ENCODE measurements around the gene RPS24. TPM values are rescaled to one million over a fixed set of nuclear protein-coding genes. Genes with fewer than 3 reads are reported as not detected.
"Not testable (repeated sequence)": the region's sequence is repeated elsewhere in the genome, so short reads cannot be mapped to it uniquely, and the experiment has no call there.

RPS24 gene
- total RNA-seq, 2 donors from 2014 or later = 929 to 1,505 TPM

DNA sequence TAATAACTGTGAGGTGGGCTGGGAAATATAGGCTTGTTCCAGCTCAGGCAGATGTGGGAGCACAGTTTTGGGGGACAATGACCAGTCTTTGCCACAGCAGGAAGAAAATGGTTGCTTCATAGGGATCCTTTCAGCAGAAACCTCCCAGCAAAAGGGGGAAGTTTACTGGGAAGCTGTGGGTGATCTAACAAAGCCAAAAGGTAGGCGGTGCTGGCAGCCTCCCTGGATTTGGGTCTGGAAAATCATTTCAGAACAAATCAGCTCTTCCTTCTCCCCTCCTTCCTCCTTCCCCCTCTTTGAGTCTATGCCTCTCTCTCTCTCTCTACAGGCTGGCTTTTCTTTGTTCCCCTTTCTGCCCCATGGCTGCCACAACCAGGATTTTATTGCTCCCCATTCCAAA is 16.2 kb downstream of the RPS24 start:
- DNase-seq (ENCODE audit: low spot score) = no peak
- no peak overlapping the region for H3K27ac Mint-ChIP-seq
- H3K4me1 Mint-ChIP-seq (ENCODE audit: low read depth in 2 of 2) = peaks cover 1 to 10% of the 10 kb centered on the region in 2 donors
- no peaks in the 10 kb centered on the region for H3K27me3 Mint-ChIP-seq
- no peak for ATAC-seq
- no peaks in the 10 kb centered on the region for H3K9me3 Mint-ChIP-seq
- H3K4me3 Mint-ChIP-seq = no peak overlapping the region
- no peaks in the 10 kb centered on the region for H3K36me3 Mint-ChIP-seq

DNA sequence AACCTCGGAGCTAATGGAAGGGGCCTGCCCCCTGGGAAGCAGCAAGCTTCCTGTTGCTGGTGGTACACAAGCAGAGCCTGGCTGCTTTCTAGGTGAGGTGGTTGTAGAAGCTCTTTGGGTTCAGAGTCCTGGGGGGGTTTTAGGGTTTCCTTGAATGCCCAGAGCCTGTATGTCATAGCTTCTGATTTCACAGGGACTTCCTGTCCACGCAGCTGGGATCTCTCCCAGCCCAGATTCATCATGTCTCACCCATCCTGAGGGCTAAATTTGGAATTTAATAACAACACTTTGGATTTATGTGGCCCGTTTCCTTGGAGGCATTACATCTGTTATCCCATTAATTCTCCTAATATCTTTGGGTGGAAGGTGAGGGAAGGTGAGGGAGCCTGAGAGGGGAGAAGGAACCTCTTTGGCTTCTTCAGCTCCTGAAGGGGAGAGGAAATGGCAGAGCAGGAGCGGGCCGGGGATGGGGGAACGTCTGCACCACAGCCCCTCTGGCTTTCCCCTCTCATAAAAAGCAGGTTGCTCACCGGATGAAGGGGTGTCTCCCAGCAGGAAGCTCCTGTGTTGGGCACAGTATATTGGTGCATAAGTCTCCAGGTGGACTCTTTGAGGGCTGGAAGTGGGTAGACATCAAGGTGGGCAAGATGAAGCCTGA is 19.7 kb downstream of the RPS24 start:
- Mint-ChIP-seq H3K4me3 (no peak overlapping the region), H3K9me3 (no peaks in the 10 kb centered on the region), H3K36me3 (no peaks in the 10 kb centered on the region), H3K27ac (no peak overlapping the region), H3K4me1 (ENCODE audit: low read depth in 2 of 2) (no peaks in the 10 kb centered on the region), H3K27me3 (no peaks in the 10 kb centered on the region)
- ATAC-seq = no peak
- no peak for DNase-seq (ENCODE audit: low spot score)

DNA sequence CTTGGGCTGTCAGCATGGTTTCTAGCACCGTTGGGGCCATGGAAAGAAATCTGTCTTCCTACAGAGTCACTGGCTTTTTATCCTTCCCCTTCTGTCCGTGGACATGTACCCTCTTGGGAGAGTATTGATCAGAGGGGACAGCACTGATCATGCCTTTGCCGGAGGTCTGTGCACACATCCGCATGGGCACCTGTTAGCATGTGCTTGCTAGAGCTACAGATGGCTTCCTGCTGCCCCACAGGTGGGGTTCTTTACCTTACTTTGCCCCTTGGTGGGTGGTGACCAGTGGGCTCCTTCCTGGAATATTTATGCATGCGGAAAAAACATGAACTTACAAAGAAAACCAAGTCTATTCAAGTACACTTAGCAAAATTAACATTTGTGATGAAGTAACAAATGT is 24.9 kb downstream of the RPS24 start:
- ATAC-seq = no peak

DNA sequence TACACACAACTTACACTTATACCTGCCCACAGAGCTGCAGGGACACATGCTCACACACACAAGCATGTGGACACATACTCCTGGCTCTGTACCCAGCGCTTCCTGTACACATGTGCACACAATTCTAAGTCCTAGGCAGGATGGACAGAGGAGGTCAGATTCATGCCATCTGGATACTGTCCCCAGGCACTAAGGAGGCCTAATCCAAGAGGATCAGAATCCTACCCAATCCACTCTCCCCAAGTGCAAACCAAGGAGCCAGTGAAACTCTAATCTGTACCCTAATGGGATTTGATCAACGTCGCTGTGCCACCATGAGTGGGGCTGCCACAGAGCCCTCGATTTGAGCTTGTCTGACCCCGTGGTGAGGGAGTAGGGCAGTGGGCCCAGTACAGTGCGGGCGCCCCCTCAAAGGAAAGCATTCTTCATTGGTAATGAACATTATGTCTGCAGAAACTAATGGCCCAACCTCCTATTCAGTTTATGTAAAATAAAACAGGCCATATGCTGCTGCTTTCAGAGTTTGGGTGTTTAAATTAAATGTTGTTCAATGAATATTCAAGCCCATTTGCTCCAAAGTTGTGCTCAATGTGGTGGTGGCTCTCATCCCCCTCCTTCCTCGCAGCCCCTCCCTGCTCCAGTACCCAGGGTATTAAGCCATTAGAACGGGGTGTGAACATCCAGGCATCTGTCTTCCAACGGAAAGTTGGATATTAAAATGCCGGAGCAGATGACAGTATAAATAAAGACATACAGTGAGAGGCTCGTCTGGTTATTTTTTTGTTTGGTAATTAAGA is 26.4 kb downstream of the RPS24 start:
- no peak overlapping the region for H3K4me3 Mint-ChIP-seq
- peak; percentile 13 to 33 for ATAC-seq
- no peak for DNase-seq (ENCODE audit: low spot score)
- no peaks in the 10 kb centered on the region for H3K36me3 Mint-ChIP-seq
- H3K4me1 Mint-ChIP-seq (ENCODE audit: low read depth in 2 of 2) = peaks cover 16 to 29% of the 10 kb centered on the region in 2 donors
- no peaks in the 10 kb centered on the region for H3K9me3 Mint-ChIP-seq
- H3K27me3 Mint-ChIP-seq = no peaks in the 10 kb centered on the region
- H3K27ac Mint-ChIP-seq = no peak overlapping the region

More for the DNA sequence above, 24.9 kb downstream of the RPS24 start:
- no peak for DNase-seq (ENCODE audit: low spot score)
- no peak overlapping the region for H3K27ac Mint-ChIP-seq
- H3K9me3 Mint-ChIP-seq = no peaks in the 10 kb centered on the region
- H3K36me3 Mint-ChIP-seq = no peaks in the 10 kb centered on the region
- no peak overlapping the region for H3K4me3 Mint-ChIP-seq
- peaks cover 13 to 25% of the 10 kb centered on the region in 2 donors for H3K4me1 Mint-ChIP-seq (ENCODE audit: low read depth in 2 of 2)
- H3K27me3 Mint-ChIP-seq = no peaks in the 10 kb centered on the region

DNA sequence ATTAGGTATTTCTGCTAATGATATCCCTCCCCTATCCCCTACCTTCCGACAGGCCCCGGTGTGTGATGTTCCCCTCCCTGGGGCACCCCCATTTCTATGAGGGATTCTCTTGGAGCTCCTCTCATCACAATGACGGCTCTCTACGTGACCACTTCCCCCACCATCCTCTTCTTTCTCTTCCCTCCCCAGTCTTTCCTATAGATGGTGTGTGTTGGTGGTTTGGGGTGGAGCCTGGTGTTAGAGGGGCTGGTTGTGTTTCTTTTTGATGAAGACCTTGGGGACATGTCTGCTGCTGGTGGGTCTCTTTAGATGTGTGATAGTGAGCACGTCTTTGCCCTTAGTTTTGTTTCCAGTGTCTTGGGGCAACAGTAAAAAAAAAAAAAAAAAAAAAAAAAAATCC is 28.6 kb downstream of the RPS24 start:
- Mint-ChIP-seq H3K9me3 (no peaks in the 10 kb centered on the region), H3K27me3 (no peaks in the 10 kb centered on the region), H3K36me3 (no peaks in the 10 kb centered on the region), H3K4me3 (peak overlapping the region; percentile 54), H3K27ac (peak overlapping the region; percentile 14 to 59), H3K4me1 (ENCODE audit: low read depth in 2 of 2) (peaks cover 24 to 40% of the 10 kb centered on the region in 2 donors)
- peak; percentile 68 to 69 for ATAC-seq
- DNase-seq (ENCODE audit: low spot score) = no peak

DNA sequence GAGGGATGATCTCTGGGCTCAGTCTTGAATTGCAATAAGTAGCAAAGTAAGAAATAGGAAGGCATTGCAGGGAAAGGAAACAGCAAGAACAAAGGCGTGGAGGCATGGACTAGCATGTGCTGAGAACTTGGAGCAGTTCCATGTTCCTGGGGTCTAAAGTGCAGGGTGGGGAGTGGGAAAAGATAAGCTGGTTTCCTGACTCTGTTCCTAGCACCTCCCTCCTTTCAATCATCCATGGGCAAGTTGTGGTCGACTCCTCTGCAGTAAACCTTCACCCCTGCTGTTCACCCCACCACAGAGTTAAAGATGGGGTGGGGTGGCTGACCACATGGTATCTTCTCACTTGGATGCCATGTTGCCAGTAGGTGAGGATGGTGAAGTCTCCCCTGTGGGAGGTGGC is 29.6 kb downstream of the RPS24 start:
- DNase-seq (ENCODE audit: low spot score) (no peak), ATAC-seq (no peak)
- Mint-ChIP-seq H3K27ac (peak overlapping the region in 1 of 2 donors; percentile 59), H3K36me3 (no peaks in the 10 kb centered on the region), H3K4me1 (ENCODE audit: low read depth in 2 of 2) (peaks cover 24 to 40% of the 10 kb centered on the region in 2 donors), H3K27me3 (no peaks in the 10 kb centered on the region), H3K9me3 (no peaks in the 10 kb centered on the region), H3K4me3 (peak overlapping the region; percentile 54)

DNA sequence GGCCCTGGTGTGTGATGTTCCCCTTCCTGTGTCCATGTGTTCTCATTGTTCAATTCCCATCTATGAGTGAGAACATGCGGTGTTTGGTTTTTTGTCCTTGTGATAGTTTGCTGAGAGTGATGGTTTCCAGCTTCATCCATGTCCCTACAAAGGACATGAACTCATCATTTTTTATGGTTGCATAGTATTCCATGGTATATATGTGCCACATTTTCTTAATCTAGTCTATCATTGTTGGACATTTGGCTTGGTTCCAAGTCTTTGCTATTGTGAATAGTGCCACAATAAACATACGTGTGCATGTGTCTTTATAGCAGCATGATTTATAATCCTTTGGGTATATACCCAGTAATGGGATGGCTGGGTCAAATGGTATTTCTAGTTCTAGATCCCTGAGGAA is 31.3 kb downstream of the RPS24 start:
- not testable (repeated sequence) for H3K27me3 Mint-ChIP-seq; ATAC-seq; H3K9me3 Mint-ChIP-seq; H3K36me3 Mint-ChIP-seq; H3K4me3 Mint-ChIP-seq; DNase-seq (ENCODE audit: low spot score); H3K27ac Mint-ChIP-seq
- peaks cover 24 to 40% of the 10 kb centered on the region in 2 donors for H3K4me1 Mint-ChIP-seq (ENCODE audit: low read depth in 2 of 2)

DNA sequence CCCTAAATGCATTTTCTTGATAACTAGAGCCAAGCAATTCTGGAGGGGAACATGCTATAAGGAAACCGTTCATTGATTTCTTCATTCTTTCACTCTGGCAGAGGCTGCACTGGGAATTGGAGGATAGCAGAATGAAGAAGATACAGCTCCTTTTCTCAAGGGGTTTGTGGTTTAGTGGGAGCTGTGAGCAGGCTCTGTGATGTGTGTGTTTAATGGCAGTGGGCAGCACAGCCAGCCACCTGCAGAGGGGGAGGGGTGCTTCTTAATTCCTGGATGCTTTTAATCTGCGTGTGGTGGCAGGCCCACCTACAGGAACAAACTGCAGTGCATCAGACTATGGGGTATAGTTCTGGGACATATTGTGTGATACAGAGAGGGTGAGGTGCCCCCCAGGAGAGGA is 31.9 kb downstream of the RPS24 start:
- no peaks in the 10 kb centered on the region for H3K27me3 Mint-ChIP-seq
- no peak overlapping the region for H3K4me3 Mint-ChIP-seq
- H3K36me3 Mint-ChIP-seq = no peaks in the 10 kb centered on the region
- no peaks in the 10 kb centered on the region for H3K9me3 Mint-ChIP-seq
- ATAC-seq = no peak
- peak overlapping the region in 1 of 2 donors; percentile 35 for H3K27ac Mint-ChIP-seq
- H3K4me1 Mint-ChIP-seq (ENCODE audit: low read depth in 2 of 2) = peaks cover 24 to 40% of the 10 kb centered on the region in 2 donors
- no peak for DNase-seq (ENCODE audit: low spot score)

DNA sequence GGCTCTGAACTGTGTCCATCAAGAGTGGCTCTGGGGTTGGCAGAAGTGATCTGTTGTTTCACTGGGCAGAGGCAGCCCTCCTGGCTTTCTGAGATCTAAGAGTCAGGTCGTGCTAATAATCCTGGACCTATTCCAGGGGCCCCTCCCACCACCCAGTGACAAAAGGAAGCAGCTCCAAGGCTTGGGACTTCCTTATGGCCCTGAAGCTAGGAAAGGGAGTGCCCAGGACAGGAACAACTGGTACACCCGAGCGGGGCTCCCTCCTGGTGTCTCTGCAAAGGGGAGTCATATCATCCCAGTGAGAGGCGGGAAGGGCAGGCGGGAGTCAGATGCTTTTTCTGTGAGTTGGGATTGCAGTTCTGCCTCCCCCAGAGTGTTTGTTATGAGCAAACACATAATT is 32.3 kb downstream of the RPS24 start:
- Mint-ChIP-seq H3K27me3 (no peaks in the 10 kb centered on the region), H3K36me3 (no peaks in the 10 kb centered on the region), H3K9me3 (no peaks in the 10 kb centered on the region), H3K4me1 (ENCODE audit: low read depth in 2 of 2) (peaks cover 24 to 40% of the 10 kb centered on the region in 2 donors), H3K4me3 (no peak overlapping the region), H3K27ac (peak overlapping the region in 1 of 2 donors; percentile 35)
- DNase-seq (ENCODE audit: low spot score) (no peak), ATAC-seq (no peak)

DNA sequence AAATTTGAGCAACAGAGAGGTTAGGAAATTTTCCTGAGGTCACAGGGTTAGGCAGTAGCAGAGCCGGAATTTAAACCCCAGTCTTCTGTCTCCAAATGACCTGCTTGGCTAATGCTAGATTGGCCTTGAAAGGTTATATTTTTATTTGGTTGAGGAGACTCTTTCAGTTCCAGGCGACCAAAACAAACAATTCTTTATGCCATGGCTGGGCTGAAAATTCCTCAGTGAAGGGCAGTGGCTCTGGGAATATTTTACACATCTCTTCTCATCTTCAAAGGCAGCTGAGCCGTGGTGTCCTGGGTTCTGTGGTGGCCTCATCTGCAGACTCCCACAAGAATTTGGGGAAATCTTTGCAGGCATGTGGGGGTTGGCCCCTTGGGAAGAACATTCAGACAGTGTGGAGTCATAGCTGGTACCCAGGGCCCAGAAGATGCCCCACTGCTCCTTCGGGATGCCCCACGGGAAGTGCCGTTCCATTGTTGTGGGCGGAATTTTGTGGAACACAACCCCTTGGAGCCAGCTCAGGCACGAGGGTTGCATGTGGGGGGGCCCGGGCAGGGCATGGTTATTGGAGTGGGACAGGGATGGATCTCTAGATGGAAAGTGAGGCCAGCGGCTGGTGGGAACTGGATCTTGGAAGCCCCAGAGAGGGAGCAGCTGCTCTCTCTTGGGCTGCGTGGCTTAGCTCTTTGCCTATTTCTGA is 33.2 kb downstream of the RPS24 start:
- DNase-seq (ENCODE audit: low spot score) = no peak

DNA sequence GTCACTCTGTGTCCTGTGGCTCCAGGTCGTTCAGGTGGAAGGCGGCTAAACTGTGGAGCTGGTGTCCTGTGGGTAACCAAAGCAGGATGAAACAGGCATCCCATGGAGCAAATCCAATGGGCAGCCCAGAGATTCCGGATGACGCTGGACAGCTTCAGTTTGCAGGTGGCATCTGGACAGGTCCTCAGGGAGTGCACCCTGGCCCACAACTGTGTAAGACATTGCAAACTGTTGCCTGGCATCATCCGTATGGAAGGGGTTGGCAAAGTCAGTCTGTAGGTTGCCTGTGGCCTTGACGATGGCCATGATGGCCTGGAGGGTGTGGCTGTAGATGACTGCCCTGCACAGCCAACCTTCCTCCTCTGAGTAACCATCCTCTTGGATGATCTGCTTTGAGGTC is 35.5 kb downstream of the RPS24 start:
- ATAC-seq = no peak
- no peak overlapping the region for H3K4me3 Mint-ChIP-seq
- peaks cover 2% of the 10 kb centered on the region for H3K36me3 Mint-ChIP-seq

More for the DNA sequence above, 33.2 kb downstream of the RPS24 start:
- no peak overlapping the region for H3K27ac Mint-ChIP-seq
- no peaks in the 10 kb centered on the region for H3K27me3 Mint-ChIP-seq
- ATAC-seq = no peak
- H3K4me3 Mint-ChIP-seq = no peak overlapping the region
- peaks cover 24 to 32% of the 10 kb centered on the region in 2 donors for H3K4me1 Mint-ChIP-seq (ENCODE audit: low read depth in 2 of 2)
- H3K9me3 Mint-ChIP-seq = no peaks in the 10 kb centered on the region
- H3K36me3 Mint-ChIP-seq = no peaks in the 10 kb centered on the region

DNA sequence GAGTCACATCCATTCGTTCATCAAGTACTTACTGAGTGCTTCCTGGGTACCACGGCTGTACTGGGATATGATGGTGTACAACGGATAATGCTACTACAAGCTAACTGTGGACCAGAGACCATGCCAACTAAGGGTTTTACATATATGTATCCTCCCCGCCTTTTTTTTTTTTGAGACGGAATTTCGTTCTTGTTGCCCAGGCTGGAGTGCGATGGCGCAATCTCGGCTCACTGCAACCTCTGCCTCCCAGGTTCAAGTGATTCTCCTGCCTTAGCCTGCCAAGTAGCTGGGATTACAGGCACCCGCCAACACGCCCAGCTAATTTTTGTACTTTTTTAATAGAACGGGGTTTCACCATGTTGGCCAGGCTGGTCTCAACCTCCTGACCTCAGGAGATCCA is 36.4 kb downstream of the RPS24 start:
- not testable (repeated sequence) for DNase-seq (ENCODE audit: low spot score); H3K4me3 Mint-ChIP-seq; H3K27ac Mint-ChIP-seq; H3K9me3 Mint-ChIP-seq; ATAC-seq; H3K36me3 Mint-ChIP-seq; H3K27me3 Mint-ChIP-seq
- peaks cover 7 to 11% of the 10 kb centered on the region in 2 donors for H3K4me1 Mint-ChIP-seq (ENCODE audit: low read depth in 2 of 2)

More for the DNA sequence above, 35.5 kb downstream of the RPS24 start:
- Mint-ChIP-seq H3K27me3 (no peaks in the 10 kb centered on the region), H3K9me3 (peaks cover 1% of the 10 kb centered on the region), H3K27ac (no peak overlapping the region), H3K4me1 (ENCODE audit: low read depth in 2 of 2) (peaks cover 7 to 11% of the 10 kb centered on the region in 2 donors)
- DNase-seq (ENCODE audit: low spot score) = no peak

DNA sequence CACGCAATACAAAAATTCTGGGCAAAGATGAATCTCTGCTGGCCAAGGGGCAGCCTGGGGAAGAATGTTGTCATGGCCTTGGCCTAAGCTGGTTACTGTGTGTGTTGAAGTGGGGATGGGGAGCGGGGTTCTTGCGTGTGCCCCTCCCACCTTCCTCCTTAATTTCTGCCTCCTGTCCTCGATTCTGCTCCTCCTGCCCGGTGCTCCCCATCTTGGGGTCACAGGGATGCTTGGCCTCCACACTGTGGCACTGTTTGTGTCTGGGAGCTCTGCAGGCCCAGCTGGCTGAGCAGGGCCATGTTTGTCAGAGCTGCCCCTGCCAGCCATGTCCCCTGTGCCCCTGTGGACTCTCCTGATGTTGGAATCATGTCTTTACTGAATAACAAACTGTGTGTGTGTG is 37.1 kb downstream of the RPS24 start:
- Mint-ChIP-seq H3K4me3 (no peak overlapping the region), H3K36me3 (peaks cover 6% of the 10 kb centered on the region), H3K27me3 (no peaks in the 10 kb centered on the region), H3K9me3 (peaks cover 4% of the 10 kb centered on the region), H3K27ac (no peak overlapping the region), H3K4me1 (ENCODE audit: low read depth in 2 of 2) (peaks cover 4 to 7% of the 10 kb centered on the region in 2 donors)
- ATAC-seq (no peak), DNase-seq (ENCODE audit: low spot score) (no peak)
